OCI-M2 (cell line): ENCODE data around the gene RORB.

Experiments
- DNase-seq: peaks from one replicate; lab custom pipeline; 2025; ENCODE audit not compliant: unreplicated experiment; lab: John Stamatoyannopoulos, UW

The RORB gene

DNA sequence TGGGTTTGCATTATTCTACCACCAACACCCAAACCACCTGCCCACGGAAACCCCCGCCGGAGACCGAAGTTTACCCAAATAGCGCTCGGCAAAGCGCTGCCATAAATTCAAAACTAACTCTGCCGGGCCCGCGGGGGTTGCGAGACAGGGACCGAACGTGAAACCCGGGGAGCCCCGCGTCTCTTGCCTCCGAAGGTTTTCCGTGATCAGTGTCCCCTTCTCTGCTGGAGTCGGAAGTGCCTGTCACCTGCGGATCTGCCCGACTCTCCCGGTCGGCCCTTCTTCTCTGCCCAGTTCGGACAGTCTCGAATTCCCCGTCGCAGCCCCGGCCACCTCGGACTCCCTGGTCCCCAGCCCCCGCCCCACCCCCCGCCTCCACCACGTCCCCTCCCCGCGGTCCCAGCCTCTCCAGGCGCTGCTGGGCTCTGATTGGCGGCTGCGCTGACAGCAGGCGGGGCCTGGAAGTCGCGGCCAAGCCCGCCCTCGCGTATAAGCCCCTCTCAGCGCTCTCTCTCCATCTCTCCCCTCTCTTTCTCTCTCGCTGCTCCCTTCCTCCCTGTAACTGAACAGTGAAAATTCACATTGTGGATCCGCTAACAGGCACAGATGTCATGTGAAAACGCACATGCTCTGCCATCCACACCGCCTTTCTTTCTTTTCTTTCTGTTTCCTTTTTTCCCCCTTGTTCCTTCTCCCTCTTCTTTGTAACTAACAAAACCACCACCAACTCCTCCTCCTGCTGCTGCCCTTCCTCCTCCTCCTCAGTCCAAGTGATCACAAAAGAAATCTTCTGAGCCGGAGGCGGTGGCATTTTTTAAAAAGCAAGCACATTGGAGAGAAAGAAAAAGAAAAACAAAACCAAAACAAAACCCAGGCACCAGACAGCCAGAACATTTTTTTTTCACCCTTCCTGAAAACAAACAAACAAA is at the start of gene RORB:
TSS of gene RORB (plus strand) at position 517 of the 929 bp plus-strand sequence. CDS start 642 bp downstream, outside the sequence.
- no peak for DNase-seq

DNA sequence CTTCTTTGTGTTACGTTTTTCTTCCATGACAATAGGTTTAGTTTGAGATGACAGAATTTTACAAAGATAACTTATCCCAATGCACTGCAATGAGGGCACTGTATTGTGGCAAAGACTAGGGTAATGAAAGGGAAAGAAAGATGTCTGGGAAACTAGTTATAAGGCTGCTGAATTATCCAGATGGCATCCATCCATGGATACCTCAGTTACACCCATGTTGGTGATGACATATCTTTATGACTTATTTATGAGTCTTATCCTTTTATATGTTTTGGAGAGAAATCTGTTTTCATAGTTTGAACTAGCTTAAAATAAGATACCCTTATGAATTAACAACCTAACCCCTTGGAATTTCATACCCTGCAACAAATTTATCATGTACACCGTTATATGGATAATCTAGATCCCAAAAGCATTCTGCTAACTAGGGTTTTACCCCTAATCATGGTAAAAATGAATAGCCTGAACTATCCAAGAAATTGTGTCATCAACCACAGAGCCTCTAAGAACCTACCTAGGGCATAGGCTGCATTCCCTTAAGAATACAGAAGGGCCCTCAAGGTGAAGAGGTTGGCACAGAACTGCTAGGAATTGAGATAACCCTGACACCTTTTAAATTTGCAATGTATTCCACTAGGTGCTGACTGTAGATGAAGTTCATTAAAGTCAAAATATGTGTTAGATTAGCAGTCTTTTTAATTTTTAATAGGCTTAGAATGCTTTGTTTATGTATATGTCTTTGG is 49.5 kb upstream of the RORB start:
- DNase-seq: no peak

DNA sequence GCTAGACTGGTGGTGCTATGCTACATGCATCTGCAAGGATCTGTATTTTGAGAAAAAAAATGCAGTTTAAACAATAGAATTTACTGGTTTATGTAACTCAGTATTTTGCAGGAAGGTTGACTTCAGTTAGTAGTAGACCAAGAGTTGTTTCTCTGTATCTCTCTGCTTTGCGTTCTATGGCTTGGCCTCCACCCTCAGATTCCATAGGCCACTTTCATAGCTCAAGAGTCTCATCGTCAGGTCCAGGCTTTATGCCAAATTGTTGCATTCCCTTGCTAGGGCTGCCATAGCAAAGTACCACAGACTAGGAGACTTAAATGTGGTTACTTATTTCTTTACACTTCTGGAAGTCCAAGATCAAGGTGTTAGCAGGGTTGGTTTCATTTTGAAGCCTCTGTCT is 48.1 kb upstream of the RORB start:
- DNase-seq: no peak

DNA sequence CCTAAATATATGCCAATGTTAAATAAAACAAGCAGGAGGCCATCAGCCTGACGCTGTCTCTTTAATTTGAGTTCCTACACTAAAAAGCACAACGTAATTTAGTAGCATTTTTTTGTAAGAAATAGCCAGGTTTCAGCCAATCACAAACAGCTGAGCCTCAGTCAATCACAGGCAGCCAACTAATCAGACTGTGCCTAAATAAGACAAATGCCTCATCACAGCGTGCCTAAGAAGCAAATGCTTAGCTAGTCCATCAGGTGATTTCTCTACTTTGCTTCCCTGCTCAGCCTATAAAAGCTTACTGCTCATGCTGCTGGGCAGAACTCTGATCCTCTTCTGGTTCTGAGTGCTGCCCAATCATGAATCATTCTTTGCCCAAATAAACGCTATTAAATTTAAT is 38.3 kb upstream of the RORB start:
- DNase-seq: no peak

DNA sequence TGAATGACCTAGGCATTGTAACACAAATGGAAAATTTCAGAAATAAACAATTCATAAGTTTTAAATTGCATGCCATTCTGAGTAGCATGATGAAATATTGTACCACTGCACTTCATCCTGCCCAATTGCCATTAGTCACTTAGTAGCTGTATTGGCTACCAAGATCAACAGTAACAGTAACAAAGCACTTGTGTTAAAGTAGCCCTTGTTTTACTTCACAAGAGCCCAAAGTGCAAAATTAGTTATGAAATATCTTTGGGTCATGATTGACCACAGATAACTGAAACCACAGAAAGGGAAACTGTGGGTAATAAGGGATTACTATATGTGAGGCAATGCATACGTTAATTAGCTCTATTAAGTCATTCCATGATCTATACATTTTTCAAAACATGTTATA is 33.3 kb upstream of the RORB start:
- DNase-seq: no peak

DNA sequence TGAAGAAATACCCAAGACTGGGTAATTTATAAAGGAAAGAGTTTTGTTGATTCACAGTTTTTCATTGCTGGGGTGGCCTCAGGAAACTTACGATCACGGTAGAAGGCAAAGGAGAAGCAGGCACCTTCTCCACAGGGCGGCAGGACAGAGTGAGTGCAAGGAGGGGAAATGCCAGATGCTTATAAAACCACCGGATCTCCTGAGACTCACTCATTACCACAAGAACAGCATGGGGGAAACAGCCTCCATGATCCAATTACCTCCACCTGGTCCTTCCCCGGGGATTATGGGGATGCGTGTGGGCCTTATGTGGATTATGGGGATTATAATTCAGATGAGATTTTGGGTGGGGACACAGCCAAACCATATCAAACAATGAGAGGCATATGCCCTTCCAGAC is 18.5 kb upstream of the RORB start:
- DNase-seq: no peak

DNA sequence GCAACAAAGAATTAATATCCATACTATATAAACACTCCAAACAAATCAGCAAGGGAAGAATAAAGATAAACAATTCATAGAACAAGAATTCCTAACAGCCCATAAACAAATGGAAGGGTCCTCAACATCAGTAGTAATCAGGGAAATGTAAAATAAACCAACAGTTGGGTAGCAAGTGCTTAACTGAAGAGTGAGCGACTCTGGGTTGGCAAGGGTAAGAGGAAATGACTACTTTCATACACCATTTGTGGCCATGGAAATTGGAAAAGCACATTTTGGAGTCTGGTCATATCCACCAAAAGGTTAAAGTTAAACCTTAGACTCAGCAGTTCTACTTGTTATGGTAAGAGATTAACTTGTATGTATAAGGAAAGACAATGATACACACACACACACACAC is 17.4 kb upstream of the RORB start:
- no peak for DNase-seq

DNA sequence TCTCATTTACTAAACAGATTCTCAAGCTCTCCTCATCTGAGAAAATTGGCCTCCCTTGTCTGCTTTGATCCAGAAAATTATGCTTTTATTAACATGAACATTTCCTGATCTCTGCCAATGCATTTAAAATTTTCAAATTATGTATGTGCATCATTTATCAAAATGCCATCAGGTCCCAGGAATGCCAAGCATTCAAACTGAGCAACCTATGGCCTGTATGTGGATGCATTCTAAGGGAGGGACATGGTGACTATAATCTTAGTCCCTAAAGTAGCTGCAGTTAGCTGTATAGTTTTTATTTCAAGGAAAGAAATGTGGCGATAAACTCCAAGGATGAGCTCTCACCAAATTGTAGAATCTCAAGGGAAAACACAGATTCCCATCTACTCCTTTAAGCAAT is 9.7 kb upstream of the RORB start:
- no peak for DNase-seq

DNA sequence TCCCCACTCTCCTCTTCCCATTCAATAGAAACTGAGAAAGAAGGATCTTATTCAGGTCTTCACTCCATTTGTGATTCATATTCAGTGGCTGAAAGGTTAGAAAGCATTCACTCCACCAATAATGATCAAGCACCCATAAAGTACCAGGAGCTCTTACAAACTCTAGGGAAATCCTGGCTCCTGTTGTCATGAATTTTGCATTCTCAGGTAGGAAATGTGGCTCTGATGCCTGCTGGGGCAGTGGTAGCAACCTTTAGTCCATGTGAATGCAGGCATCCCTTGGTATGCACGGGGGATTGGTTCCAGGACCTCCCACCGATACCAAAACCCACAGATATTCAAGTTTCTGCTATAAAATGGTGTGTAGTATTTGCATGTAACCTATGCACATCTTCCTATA is 3.6 kb upstream of the RORB start:
- DNase-seq: no peak

DNA sequence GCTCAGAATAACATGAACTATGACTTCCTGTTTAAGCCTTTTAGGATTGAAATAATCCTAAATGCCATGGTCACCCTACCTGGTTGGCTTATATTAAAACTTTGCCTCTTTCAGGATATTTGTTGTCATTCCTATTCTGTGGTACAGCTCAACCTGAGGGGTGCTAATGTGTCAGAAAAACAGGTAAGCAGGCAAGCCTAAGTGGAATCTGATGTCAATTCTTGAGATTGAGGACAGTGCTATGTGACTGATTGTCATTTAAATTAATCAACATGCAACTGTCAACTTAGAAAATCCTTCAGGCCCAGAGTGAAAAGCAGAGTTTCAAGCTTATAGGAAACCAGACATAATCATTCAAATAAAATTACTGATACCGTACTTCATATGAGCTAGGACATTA is 2.6 kb upstream of the RORB start:
- no peak for DNase-seq

DNA sequence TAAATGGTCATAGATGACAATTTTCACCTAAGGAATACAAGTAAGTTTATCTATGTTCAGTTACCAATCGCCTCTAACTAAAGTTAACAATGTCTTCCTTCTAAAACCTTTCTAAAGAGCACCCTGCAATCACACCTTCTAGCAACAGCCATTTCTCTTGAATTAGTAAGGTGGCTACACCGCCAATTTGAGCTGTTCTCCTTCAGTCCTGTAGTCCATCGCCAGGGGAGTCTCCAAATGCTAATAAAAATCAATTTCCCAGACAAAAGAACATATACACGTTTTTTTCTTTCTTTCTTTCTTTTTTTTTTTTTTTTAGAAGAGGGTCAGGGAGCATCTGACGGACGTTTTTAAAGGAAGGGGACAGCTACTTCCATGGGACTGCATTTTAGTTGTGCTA is 729 bp upstream of the RORB start:
- no peak for DNase-seq

DNA sequence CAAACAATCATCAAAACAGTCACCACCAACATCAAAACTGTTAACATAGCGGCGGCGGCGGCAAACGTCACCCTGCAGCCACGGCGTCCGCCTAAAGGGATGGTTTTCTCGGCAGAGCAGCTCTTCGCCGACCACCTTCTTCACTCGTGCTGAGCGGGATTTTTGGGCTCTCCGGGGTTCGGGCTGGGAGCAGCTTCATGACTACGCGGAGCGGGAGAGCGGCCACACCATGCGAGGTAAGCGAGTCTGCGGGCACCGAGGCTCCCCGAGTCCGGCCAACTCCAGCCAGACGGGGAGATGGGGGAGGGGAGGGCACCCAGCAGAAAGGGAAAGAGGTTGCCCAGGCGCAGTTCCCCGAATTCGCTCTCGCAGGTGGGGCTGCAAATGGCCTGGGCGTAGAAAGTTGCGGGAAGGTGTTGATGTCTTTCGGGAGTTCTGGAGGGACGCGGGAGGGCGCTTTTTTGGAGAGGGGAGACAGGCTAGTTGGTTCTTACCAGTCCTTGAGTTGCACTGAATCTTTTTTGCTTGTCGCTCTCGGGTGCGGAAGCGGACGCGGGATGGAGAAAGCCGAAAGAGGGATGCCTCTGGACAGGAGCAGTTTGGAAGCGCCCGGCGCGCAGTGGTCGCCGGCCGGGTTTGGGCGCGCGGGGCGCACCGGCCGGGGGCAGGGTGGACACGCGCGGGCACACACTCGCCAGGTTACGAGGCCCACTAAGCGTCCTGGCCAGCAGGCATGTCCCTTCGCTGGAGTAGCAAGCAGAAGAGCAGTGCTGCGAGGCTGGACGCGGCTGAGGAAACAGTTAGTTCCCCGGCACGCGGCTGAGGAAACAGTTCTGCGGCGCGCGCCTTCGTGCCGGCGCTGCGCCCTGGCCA is 849 bp downstream of the RORB start:
- no peak for DNase-seq

DNA sequence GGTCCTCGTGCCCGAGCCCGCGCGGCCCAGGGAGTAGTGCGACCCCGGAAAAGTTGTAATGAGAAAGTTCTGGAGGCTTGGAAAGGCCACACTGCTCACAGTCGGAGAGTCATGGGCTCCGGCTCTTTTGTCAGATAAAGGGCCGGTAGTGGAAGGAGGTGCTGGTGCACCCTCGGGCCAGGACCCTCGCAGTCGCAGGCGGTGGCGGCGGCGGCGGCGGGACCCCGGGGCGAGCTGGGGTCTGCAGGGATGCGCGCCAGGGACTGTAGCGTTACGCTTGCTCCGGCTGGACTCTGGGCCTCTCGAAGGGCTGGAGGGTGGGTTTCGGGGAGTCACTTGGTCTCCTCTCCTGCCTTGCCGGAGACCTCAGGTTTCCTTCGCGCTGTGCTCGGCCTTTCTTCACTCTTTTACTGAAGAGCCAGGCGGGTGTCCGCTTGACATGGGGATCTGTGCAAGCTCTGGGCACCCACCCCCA is 1.5 kb downstream of the RORB start:
- DNase-seq: no peak

DNA sequence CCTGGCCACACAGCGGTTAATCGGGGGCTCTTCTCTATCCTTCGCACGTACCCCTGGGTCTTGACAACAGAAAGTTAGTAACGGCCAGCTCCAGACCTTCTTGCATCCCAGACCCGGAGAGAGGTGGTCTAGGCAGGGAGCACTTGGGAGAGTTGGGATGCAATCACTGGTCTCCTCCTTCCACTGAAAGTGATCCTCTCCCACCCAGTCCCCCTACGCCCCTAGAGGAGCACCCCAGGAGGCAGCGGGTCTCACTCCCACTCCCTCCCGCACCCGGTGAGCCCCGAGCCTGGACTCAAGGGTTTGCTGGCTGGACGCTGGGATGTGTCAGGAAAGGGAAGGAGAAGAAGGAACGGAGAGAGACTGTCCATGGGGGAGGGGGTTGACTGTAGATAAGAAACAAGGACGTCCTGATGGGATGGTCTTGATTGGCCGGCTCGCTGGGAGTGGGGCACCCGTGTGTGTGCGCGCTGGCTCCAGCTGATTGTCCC is 2.0 kb downstream of the RORB start:
- DNase-seq: no peak

DNA sequence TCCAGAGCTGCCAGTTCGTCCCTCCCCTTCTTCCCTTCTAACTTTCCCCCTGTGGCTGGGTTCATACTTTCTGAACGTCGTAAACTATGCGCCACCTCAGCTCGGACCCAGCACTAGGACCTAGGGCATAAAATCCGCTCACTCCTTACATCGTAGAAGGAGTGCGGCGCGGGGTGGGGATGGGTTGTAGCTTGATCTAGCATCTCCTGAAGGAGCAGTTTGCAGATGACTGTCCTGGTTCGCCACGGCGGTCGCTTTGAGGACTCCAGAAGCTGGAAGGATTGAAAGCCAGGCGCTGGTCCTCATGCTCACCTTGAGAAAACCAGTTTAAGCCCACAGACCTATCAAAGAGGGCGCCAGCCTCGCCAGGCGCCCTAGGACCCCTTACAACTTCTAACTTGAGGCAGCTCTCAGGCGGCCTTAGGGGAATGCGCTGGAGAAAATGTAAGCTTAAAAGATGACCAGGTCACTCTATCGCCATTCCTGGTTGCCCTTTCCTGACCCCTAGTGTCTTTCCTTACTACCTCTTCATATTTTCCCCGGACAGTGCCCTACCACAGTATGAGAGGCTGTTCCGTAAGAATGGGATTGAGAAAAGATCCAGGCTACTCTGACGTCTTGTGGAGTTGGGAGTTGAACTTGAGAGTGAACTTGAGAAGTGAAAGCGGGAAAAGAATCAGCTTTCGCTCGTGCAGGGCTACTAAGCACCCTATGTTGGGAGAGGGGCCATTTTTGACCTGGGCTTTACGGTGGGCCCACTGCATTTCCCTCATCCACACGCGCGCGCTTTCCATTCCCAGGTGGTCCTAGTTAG is 2.8 kb downstream of the RORB start:
- no peak for DNase-seq

DNA sequence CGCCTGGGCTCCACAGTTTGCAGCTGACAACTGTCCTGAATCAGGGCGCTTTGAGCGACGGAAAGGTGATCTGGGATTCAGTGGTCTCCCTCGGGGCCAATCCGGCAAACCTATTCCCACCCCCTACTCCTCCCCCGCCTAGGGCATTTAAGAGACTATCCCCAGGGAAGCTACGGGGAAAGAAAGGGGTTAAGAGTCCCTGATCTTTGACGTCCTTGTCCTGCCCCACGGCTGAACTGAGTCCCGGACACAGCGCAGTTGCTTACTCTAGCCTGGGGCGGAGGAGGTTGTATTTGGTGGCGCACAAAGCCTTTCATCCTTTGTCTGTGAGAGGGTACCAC is 3.4 kb downstream of the RORB start:
- DNase-seq: no peak

DNA sequence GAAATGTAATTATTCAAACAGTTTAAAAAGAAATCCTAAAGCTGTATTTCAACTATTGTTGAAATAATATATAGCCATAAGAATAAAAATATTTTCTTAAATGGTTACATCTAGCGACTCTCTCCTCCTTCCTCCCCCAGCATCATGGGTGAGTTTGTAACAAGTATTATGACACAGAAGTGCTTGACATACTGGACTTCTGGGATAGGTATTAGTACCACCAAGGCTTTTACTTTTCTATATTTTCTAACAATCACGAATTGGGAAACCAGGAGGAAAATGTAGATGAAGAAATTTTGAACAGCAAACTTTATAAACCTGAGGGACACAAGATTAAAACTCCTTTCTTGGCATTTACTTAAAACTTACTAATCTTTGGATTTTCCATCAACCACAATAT is 4.4 kb downstream of the RORB start:
- DNase-seq: no peak

DNA sequence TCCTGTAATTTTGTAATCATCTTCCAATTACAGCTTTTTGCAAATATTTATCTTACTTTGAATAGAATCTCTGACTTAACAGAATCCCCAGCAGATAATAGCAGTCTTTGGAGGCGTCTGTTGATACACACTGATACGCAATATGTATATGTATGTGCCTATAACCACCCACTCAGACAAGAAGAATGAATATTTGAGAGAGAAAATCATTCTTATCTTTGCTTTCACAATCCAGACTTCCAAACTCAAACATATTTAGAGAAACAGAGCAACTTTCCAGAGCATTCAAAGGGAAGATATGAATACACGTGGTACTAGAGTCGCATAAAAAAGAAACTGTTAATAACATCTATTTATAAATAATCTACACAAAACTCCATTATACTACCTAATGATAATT is 6.1 kb downstream of the RORB start:
- DNase-seq: no peak

DNA sequence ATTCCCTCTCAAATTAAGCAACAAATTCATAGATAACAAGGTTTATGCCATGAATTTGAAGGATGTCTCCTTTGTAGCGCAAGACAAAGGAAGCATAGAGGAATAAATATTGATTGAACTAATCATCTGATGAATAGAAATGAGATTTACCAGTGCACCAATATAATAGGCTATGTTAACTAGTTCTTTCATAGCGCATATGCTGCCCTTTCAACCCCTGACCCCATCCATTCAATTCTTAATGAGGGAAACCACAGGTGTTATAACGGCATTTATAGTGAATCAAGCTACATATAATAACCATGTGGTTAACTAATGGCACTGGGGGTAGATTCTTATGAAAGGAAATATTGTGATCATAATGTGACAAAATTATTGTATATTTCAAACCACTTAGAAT is 6.5 kb downstream of the RORB start:
- DNase-seq: no peak

DNA sequence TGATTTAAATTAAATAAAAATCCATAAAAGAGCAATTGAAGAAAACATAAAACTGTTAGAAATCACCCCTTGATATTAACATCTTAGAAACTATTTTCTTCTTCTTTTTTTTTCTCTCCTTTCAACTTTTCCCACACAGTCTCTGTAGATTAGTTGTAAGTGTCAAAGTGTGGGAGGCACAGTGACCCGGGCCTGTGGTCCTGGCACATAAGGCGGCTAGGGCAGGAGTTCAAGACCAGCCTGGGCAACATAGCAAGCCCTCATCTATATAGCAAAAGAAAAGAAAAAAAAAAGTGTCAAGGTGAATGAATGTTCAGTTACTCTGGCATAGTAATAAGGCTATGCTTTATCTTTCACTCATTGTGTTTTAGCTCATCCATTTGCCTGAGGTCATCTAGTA is 14.2 kb downstream of the RORB start:
- DNase-seq: no peak
